ENCODE results near the gene CPN2.

CPN2 gene

GRCh38 chr3:194357681-194358080 is 6.6 kb upstream of the CPN2 start:
- in situ Hi-C loops (cut with HindIII; ENCODE audit: low sequenced_read_pairs) = no loop called here

GRCh38 chr3:194355379-194355778 is 4.3 kb upstream of the CPN2 start:
- in situ Hi-C loops (cut with HindIII; ENCODE audit: low sequenced_read_pairs) = no loop called here

- in situ Hi-C loops (cut with HindIII; ENCODE audit: low sequenced_read_pairs) = no loop called here
These were observed 3.2 kb upstream of the CPN2 start for GRCh38 chr3:194354315-194354714.

GRCh38 chr3:194352667-194353246 is 1.6 kb upstream of the CPN2 start:
- in situ Hi-C loops (cut with HindIII; ENCODE audit: low sequenced_read_pairs) = no loop called here

GRCh38 chr3:194351952-194352536 is 916 bp upstream of the CPN2 start:
- in situ Hi-C loops (cut with HindIII; ENCODE audit: low sequenced_read_pairs) = no loop called here

- in situ Hi-C loops (cut with HindIII; ENCODE audit: low sequenced_read_pairs) = no loop called here
These were observed 429 bp downstream of the CPN2 start for GRCh38 chr3:194350726-194351071.

GRCh38 chr3:194348354-194348753 is 2.8 kb downstream of the CPN2 start:
- in situ Hi-C loops (cut with HindIII; ENCODE audit: low sequenced_read_pairs) = loop anchor here (25.0 kb wide), 1 partner anchor 686 kb away; no protein-coding TSS in a partner anchor

GRCh38 chr3:194346621-194347020 is 4.5 kb downstream of the CPN2 start:
- in situ Hi-C loops (cut with HindIII; ENCODE audit: low sequenced_read_pairs) = loop anchor here (25.0 kb wide), 1 partner anchor 684 kb away; no protein-coding TSS in a partner anchor

- in situ Hi-C loops (cut with HindIII; ENCODE audit: low sequenced_read_pairs) = loop anchor here (25.0 kb wide), 1 partner anchor 684 kb away; no protein-coding TSS in a partner anchor
These were observed 5.1 kb downstream of the CPN2 start for GRCh38 chr3:194346035-194346434.

- in situ Hi-C loops (cut with HindIII; ENCODE audit: low sequenced_read_pairs) = loop anchor here (25.0 kb wide), 1 partner anchor 682 kb away; no protein-coding TSS in a partner anchor
These were observed 7.1 kb downstream of the CPN2 start for GRCh38 chr3:194344012-194344411.

- in situ Hi-C loops (cut with HindIII; ENCODE audit: low sequenced_read_pairs) = loop anchor here (25.0 kb wide), 1 partner anchor 681 kb away; no protein-coding TSS in a partner anchor
These were observed 7.6 kb downstream of the CPN2 start for GRCh38 chr3:194343561-194343893.

GRCh38 chr3:194342861-194343560 is 8.1 kb downstream of the CPN2 start:
- in situ Hi-C loops (cut with HindIII; ENCODE audit: low sequenced_read_pairs) = loop anchor here (25.0 kb wide), 1 partner anchor 681 kb away; no protein-coding TSS in a partner anchor

GRCh38 chr3:194340757-194341400 is 10.2 kb downstream of the CPN2 start:
- in situ Hi-C loops (cut with HindIII; ENCODE audit: low sequenced_read_pairs) = loop anchor here (25.0 kb wide), 1 partner anchor 679 kb away; no protein-coding TSS in a partner anchor

GRCh38 chr3:194339840-194340239 is 11.3 kb downstream of the CPN2 start:
- in situ Hi-C loops (cut with HindIII; ENCODE audit: low sequenced_read_pairs) = loop anchor here (25.0 kb wide), 1 partner anchor 678 kb away; no protein-coding TSS in a partner anchor

GRCh38 chr3:194339356-194339755 is 11.8 kb downstream of the CPN2 start:
- in situ Hi-C loops (cut with HindIII; ENCODE audit: low sequenced_read_pairs) = loop anchor here (25.0 kb wide), 1 partner anchor 677 kb away; no protein-coding TSS in a partner anchor

- in situ Hi-C loops (cut with HindIII; ENCODE audit: low sequenced_read_pairs) = loop anchor here (25.0 kb wide), 1 partner anchor 676 kb away; no protein-coding TSS in a partner anchor
These were observed 13.0 kb downstream of the CPN2 start for GRCh38 chr3:194337965-194338753.

GRCh38 chr3:194336601-194337355 is 14.3 kb downstream of the CPN2 start:
- in situ Hi-C loops (cut with HindIII; ENCODE audit: low sequenced_read_pairs) = loop anchor here (25.0 kb wide), 1 partner anchor 674 kb away; no protein-coding TSS in a partner anchor

- in situ Hi-C loops (cut with HindIII; ENCODE audit: low sequenced_read_pairs) = loop anchor here (5.0 to 25.0 kb wide), 2 partner anchors 73 to 672 kb away; no protein-coding TSS in a partner anchor
These were observed 17.2 kb downstream of the CPN2 start for GRCh38 chr3:194333981-194334320.

GRCh38 chr3:194333212-194333980 is 17.7 kb downstream of the CPN2 start:
- in situ Hi-C loops (cut with HindIII; ENCODE audit: low sequenced_read_pairs) = loop anchor here (5.0 to 25.0 kb wide), 2 partner anchors 74 to 671 kb away; no protein-coding TSS in a partner anchor
